ENCODE data around the gene TRAPPC1. TPM values are rescaled to one million over a fixed set of nuclear protein-coding genes. Genes with fewer than 3 reads are reported as not detected.
"Not testable (repeated sequence)": the region's sequence is repeated elsewhere in the genome, so short reads cannot be mapped to it uniquely, and the experiment has no call there.

TRAPPC1 gene
- total RNA-seq, 4 donors from 2014 or later, result 24.1 to 39.3 (median 36.8) TPM

- TF ChIP-seq EP300 (IDR thresholded peaks at IDR 0.05), result no peak
- TF ChIP-seq, protein P1, sequence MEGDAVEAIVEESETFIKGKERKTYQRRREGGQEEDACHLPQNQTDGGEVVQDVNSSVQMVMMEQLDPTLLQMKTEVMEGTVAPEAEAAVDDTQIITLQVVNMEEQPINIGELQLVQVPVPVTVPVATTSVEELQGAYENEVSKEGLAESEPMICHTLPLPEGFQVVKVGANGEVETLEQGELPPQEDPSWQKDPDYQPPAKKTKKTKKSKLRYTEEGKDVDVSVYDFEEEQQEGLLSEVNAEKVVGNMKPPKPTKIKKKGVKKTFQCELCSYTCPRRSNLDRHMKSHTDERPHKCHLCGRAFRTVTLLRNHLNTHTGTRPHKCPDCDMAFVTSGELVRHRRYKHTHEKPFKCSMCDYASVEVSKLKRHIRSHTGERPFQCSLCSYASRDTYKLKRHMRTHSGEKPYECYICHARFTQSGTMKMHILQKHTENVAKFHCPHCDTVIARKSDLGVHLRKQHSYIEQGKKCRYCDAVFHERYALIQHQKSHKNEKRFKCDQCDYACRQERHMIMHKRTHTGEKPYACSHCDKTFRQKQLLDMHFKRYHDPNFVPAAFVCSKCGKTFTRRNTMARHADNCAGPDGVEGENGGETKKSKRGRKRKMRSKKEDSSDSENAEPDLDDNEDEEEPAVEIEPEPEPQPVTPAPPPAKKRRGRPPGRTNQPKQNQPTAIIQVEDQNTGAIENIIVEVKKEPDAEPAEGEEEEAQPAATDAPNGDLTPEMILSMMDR (IDR thresholded peaks at IDR 0.05), result no peak
- TF ChIP-seq POLR2A (IDR thresholded peaks at IDR 0.05), result no peak
- peaks cover 0 to 31% of the 10 kb centered on the region in 2 donors for H3K27me3 ChIP-seq
- H3K9me3 ChIP-seq, result no peaks in the 10 kb centered on the region
- H3K4me3 ChIP-seq, result no peak overlapping the region
- no peak overlapping the region for H3K27ac ChIP-seq
- DNase-seq (ENCODE audit: low spot score in 2 of 2), result no peak
- H3K4me1 ChIP-seq, result no peaks in the 10 kb centered on the region
- H3K36me3 ChIP-seq, result no peaks in the 10 kb centered on the region
- 87 to 95% methylated on average over 9 of the region's 9 CpGs for WGBS, 2 donors
These were observed 27.9 kb upstream of the TRAPPC1 start for GRCh38 chr17:7959503-7960253.

- no peak for DNase-seq (ENCODE audit: low spot score in 2 of 2)
- Histone ChIP-seq H3K9me3 (no peaks in the 10 kb centered on the region), H3K36me3 (no peaks in the 10 kb centered on the region), H3K27me3 (peaks cover 0 to 30% of the 10 kb centered on the region in 2 donors), H3K4me1 (no peaks in the 10 kb centered on the region), H3K4me3 (no peak overlapping the region), H3K27ac (no peak overlapping the region)
- TF ChIP-seq, protein P1 (IDR thresholded peaks at IDR 0.05), result no peak
- TF ChIP-seq POLR2A (IDR thresholded peaks at IDR 0.05) (no peak), EP300 (IDR thresholded peaks at IDR 0.05) (no peak)
- WGBS, 2 donors, result 80 to 81% methylated on average over 11 of the region's 11 CpGs
These were observed 24.7 kb upstream of the TRAPPC1 start for GRCh38 chr17:7956228-7956965.

- TF ChIP-seq EP300 (IDR thresholded peaks at IDR 0.05) (no peak), POLR2A (IDR thresholded peaks at IDR 0.05) (no peak)
- TF ChIP-seq, protein P1 (IDR thresholded peaks at IDR 0.05), result no peak
- Histone ChIP-seq H3K9me3 (no peaks in the 10 kb centered on the region), H3K4me3 (no peak overlapping the region), H3K27ac (no peak overlapping the region), H3K4me1 (no peaks in the 10 kb centered on the region), H3K36me3 (peaks cover 0 to 2% (median 0%) of the 10 kb centered on the region in 3 donors), H3K27me3 (peaks cover 0 to 22% of the 10 kb centered on the region in 2 donors)
- WGBS, 2 donors, result 75 to 77% methylated on average over 13 of the region's 13 CpGs
- DNase-seq (ENCODE audit: low spot score in 2 of 2), result no peak
These were observed 23.9 kb upstream of the TRAPPC1 start for GRCh38 chr17:7955414-7956227.

- peaks cover 0 to 26% (median 0%) of the 10 kb centered on the region in 3 donors for H3K36me3 ChIP-seq
- 93 to 96% methylated on average over 13 of the region's 13 CpGs for WGBS, 2 donors
- H3K4me1 ChIP-seq; DNase-seq (ENCODE audit: low spot score in 2 of 2); H3K27me3 ChIP-seq; H3K4me3 ChIP-seq; H3K27ac ChIP-seq; H3K9me3 ChIP-seq: not testable (repeated sequence)
These were observed 21.5 kb upstream of the TRAPPC1 start for GRCh38 chr17:7953266-7953665.

- no peak overlapping the region for H3K4me3 ChIP-seq
- H3K36me3 ChIP-seq, result peaks cover 0 to 45% (median 2%) of the 10 kb centered on the region in 3 donors
- TF ChIP-seq POLR2A (IDR thresholded peaks at IDR 0.05), result no peak
- no peak for TF ChIP-seq EP300 (IDR thresholded peaks at IDR 0.05)
- TF ChIP-seq, protein P1 (IDR thresholded peaks at IDR 0.05), result no peak
- 78 to 84% methylated on average over 5 of the region's 5 CpGs for WGBS, 2 donors
- H3K27ac ChIP-seq, result no peak overlapping the region
- H3K27me3 ChIP-seq, result no peaks in the 10 kb centered on the region
- no peaks in the 10 kb centered on the region for H3K4me1 ChIP-seq
- no peaks in the 10 kb centered on the region for H3K9me3 ChIP-seq
- no peak for DNase-seq (ENCODE audit: low spot score in 2 of 2)
These were observed 19.5 kb upstream of the TRAPPC1 start for GRCh38 chr17:7951143-7951792.
